ENCODE results near the gene GJB3. TPM values are rescaled to one million over a fixed set of nuclear protein-coding genes. Genes with fewer than 3 reads are reported as not detected.

GJB3 gene
- total and polyA plus RNA-seq, 9 of the 15 experiments (the other 6 are each of a cell fraction or from before 2014, with no cell fraction given): not detected

DNA sequence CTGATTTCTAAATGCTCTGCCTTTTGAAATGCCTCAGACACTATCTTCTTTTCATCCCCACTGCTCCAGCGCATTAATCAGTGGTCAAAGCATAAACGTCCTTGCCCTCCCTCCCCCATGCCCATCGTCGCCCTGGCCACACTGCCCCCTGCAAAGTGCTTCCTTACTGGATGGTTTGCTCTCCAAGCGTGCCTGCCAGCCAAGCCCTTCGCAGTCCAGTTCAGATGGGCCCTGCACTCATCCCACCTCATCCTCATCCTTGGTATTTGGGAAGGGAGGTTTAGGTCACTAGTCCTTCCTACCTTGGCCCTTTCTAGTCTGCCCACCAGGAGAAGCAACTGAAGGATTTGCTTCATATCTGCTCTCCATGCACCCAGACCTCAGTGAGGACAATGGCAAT is 14.9 kb downstream of the GJB3 start:
- Histone ChIP-seq H3K9me1 (ENCODE audit: control insufficient read depth, insufficient read depth, low read length) (no peaks in the 10 kb centered on the region), H3K4me2 (ENCODE audit: insufficient read depth, low read length) (no peak overlapping the region), H3K9ac (ENCODE audit: insufficient read depth in 1 of 2, low read depth in 2 of 2, low read length in 2 of 2) (no peak overlapping the region), H3K27me3 (ENCODE audit: control insufficient read depth in 2 of 2, insufficient read depth in 2 of 2, low read length in 2 of 2) (peaks cover 37 to 77% of the 10 kb centered on the region in 2 experiments), H3K36me3 (ENCODE audit: control insufficient read depth, insufficient read depth, low read length) (no peaks in the 10 kb centered on the region), H2AFZ (ENCODE audit: low read depth, low read length) (no peak overlapping the region), H3K9me3 (replicated peaks; ENCODE audit: control insufficient read depth, insufficient read depth, low read depth, low read length) (no peaks in the 10 kb centered on the region), H3K4me3 (no peak overlapping the region), H3K79me2 (ENCODE audit: control insufficient read depth, insufficient read depth, low read length) (no peaks in the 10 kb centered on the region), H4K20me1 (replicated peaks; ENCODE audit: control insufficient read depth, insufficient read depth, low read length) (no peaks in the 10 kb centered on the region; the same call in 1 of the 2 replicates), H3K27ac (ENCODE audit: extremely low read depth, low read depth, low read length) (no peak overlapping the region), H3K4me1 (replicated peaks in 1 of 2; ENCODE audit: control insufficient read depth in 2 of 2, insufficient read depth in 2 of 2, low read length in 2 of 2) (peaks cover 0 to 3% of the 10 kb centered on the region in 2 experiments; a peak in 1 of 5 replicates)
- 2% methylated on average over 6 of the region's 6 CpGs for WGBS (ENCODE audit: insufficient coverage, low coverage, missing lambda C conversion rate)
- no TSS peak for BruUV-seq (replicated peaks)
- in situ Hi-C loops (cut with MboI) (no loop called here), intact Hi-C loops (cut with micrococcal nuclease) (no loop called here)
- DNase-seq (ENCODE audit: extremely low read depth in 1 of 4, low spot score in 3 of 4): no peak
- TF ChIP-seq ZC3H11A (IDR thresholded peaks at IDR 0.05; ENCODE audit: low read depth, low read length): no peak
- TF ChIP-seq ATF6 (CRISPR knock-in tag; IDR thresholded peaks at IDR 0.05): no peak
- no peak for TF ChIP-seq HES1 (IDR thresholded peaks at IDR 0.05; ENCODE audit: low read depth)
- no peak for TF ChIP-seq NRF1 (conservative IDR thresholded peaks at IDR 0.05 in 1 of 2, IDR thresholded peaks at IDR 0.05 in 1 of 2)
- no peak for TF ChIP-seq ZNF76 (CRISPR knock-in tag; IDR thresholded peaks at IDR 0.05; ENCODE audit: borderline replicate concordance)
- TF ChIP-seq FIP1L1 (IDR thresholded peaks at IDR 0.05; ENCODE audit: low read depth, low read length, poor library complexity, severe bottlenecking): no peak
- no peak for TF ChIP-seq ZNF175 (CRISPR knock-in tag; IDR thresholded peaks at IDR 0.05; ENCODE audit: low read depth)
- TF ChIP-seq KAT7 (CRISPR knock-in tag; IDR thresholded peaks at IDR 0.05; ENCODE audit: borderline replicate concordance): no peak
- TF ChIP-seq ZBTB11 (CRISPR knock-in tag; IDR thresholded peaks at IDR 0.05): no peak
- ChIA-PET CTCF (ENCODE audit: low intra/inter-chr PET ratio) (no interaction called here), POLR2A (interaction anchor here (0.8 kb wide), 1 partner anchor 983 kb away, joined by 3 read pairs; no protein-coding TSS in a partner anchor)
- FAIRE-seq: no peak
- no peak for ATAC-seq

Measured in K562 (cell line).